Esophagus (tissue), 2 donors: Measurements from ENCODE around the gene GINS2. TPM values are rescaled to one million over a fixed set of nuclear protein-coding genes. Genes with fewer than 3 reads are reported as not detected.
A peak's percentile ranks its signal among the peaks of the same experiment; 100 is the strongest.

ENCODE experiments used
- H3K27ac ChIP-seq, 2 donors: one replicate each; pipeline ENCODE4 v1.5.1; 2013; ENCODE audit warnings: low read depth in 2 of 2, mild to moderate bottlenecking in 2 of 2, inconsistent platforms in 1 of 2, low read length in 1 of 2, moderate library complexity in 1 of 2
- H3K27me3 ChIP-seq, 2 donors: one replicate each; pipeline ENCODE4 v1.6.1; 2013; ENCODE audit warnings: low read length in 2 of 2, control low read depth in 1 of 2, mild to moderate bottlenecking in 1 of 2; ENCODE audit not compliant: insufficient read depth in 2 of 2, control insufficient read depth in 1 of 2
- H3K36me3 ChIP-seq, 2 donors: one replicate each; pipeline ENCODE4 v1.6.1; 2013; ENCODE audit warnings: low read length in 1 of 2; ENCODE audit not compliant: control insufficient read depth in 2 of 2, insufficient read depth in 2 of 2
- H3K4me1 ChIP-seq, 2 donors: one replicate each; pipeline ENCODE4 v1.6.1; 2013; ENCODE audit warnings: low read length in 1 of 2; ENCODE audit not compliant: control insufficient read depth in 2 of 2, insufficient read depth in 2 of 2
- H3K4me3 ChIP-seq, 2 donors: one replicate each; pipeline ENCODE4 v1.5.1; 2013; ENCODE audit warnings: low read length in 2 of 2, mild to moderate bottlenecking in 2 of 2, low read depth in 1 of 2, moderate library complexity in 1 of 2
- H3K9me3 ChIP-seq, 2 donors: one replicate each; pipeline ENCODE4 v1.6.1; 2013; ENCODE audit warnings: mild to moderate bottlenecking in 2 of 2, low read depth in 1 of 2, low read length in 1 of 2, moderate library complexity in 1 of 2; ENCODE audit not compliant: control insufficient read depth in 2 of 2, insufficient read depth in 1 of 2
- WGBS, 2 donors: extraction: QIAGEN DNeasy Blood & Tissue Kit; methylation state at CpG; one replicate each; pipeline ENCODE4 v1.1.7; 2013; 5-methylcytosine and 5-hydroxymethylcytosine counted together
- polyA plus RNA-seq, 2 donors: library from polyadenylated mRNA; stranded (reverse); fragments of 200-250 nt; gene quantifications; one replicate each; pipeline ENCODE4 v1.2.3, GENCODE V29; 2013
- donor health status: healthy with polysubstance abuse.
- donor health status: Bipolar disorder and iron deficiency.

Gene GINS2
- polyA plus RNA-seq: 1 to 10 TPM; 3.2 to 6.6 TPM

- H3K27ac ChIP-seq: no peak within 1 kb of the TSS
- 1% methylated on average over 68 to 86 of the region's 86 CpGs for whole genome bisulfite sequencing, 2 donors
- no peaks in the 10 kb centered on the region for H3K9me3 ChIP-seq
- peaks cover 0 to 3% of the 10 kb centered on the region in 2 donors for H3K4me1 ChIP-seq
- H3K36me3 ChIP-seq: no peaks in the 10 kb centered on the region
- peak within 1 kb of the TSS; percentile 63 to 65 for H3K4me3 ChIP-seq
- H3K27me3 ChIP-seq: no peaks in the 10 kb centered on the region
Observed at GRCh38 chr16:85688586-85689284, at the start of gene GINS2. Gene GINS2, minus strand, starts transcription at chr16:85688954. Its CDS starts 56 bp downstream, at chr16:85688898.

GRCh38 chr16:85736921-85737320 lies 48.2 kb upstream of the GINS2 start:
- Histone ChIP-seq H3K4me3 (no peak overlapping the region), H3K9me3 (no peaks in the 10 kb centered on the region), H3K27ac (no peak overlapping the region), H3K27me3 (no peaks in the 10 kb centered on the region), H3K4me1 (no peaks in the 10 kb centered on the region), H3K36me3 (peaks cover 0 to 5% of the 10 kb centered on the region in 2 donors)
- WGBS, 2 donors: 88 to 91% methylated on average over 9 of the region's 9 CpGs

DNA sequence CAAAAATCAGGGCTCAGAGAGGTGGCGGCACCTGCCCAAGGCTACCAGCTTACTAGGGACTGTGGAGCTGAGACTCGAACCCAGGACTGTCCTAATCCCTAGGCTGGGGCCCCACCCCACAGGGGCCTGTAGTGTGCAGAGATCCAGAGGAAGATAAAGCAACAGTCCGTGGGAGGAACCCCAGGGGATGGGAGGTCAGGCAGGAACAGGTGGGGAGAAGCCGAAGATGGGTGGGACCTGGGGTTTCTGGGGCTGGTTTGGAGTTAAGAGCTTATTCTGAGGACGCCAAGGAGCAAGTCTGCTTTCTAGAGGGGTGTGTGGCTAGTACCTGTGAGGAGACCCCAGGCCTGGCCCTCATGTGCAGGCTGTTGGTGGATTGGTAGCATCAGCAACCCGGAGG lies 47.2 kb upstream of the GINS2 start:
- Histone ChIP-seq H3K36me3 (peaks cover 0 to 5% of the 10 kb centered on the region in 2 donors), H3K4me1 (no peaks in the 10 kb centered on the region), H3K9me3 (no peaks in the 10 kb centered on the region), H3K27ac (no peak overlapping the region), H3K27me3 (no peaks in the 10 kb centered on the region), H3K4me3 (no peak overlapping the region)
- WGBS, 2 donors: 72 to 78% methylated on average over 6 of the region's 6 CpGs

GRCh38 chr16:85735225-85735635 lies 46.5 kb upstream of the GINS2 start:
- H3K4me3 ChIP-seq: no peak overlapping the region
- no peak overlapping the region for H3K27ac ChIP-seq
- no peaks in the 10 kb centered on the region for H3K27me3 ChIP-seq
- H3K36me3 ChIP-seq: peaks cover 0 to 5% of the 10 kb centered on the region in 2 donors
- H3K9me3 ChIP-seq: no peaks in the 10 kb centered on the region
- H3K4me1 ChIP-seq: no peaks in the 10 kb centered on the region
- 58 to 74% methylated on average over 14 of the region's 14 CpGs for WGBS, 2 donors

DNA sequence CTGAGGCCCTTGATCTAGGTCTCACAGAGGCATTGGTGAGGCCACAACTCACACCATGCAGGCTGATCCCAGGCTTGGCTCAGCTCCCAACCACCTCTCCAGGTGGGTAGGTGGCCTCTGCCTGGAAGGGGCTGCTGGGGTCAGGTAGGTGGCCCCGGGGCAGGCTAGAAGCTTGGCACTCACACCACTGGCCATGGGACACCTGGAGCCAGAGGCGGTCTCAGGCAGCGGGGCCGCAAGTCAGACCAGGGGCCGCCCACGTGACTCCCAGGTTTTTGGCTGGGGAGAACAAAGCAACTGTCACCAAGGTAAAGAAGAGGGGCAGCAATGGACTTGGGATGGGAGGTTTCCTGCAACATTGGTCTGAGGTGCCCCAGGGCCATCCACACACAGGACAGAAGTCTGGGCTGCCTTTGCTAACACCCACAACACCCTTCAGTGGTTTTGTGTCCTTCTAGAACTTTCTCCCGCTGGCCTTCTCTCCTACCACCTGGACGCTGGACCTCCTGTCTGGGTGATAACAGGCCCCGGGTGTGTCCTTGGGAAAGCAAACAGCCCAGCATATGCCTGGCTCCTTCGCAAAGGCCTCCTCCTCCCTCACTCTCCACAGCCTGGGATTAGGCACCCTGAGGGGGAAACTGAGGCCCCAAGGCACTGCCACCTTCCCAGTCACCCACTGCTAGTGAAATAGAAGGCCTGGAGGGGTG lies 45.7 kb upstream of the GINS2 start:
- no peaks in the 10 kb centered on the region for H3K4me1 ChIP-seq
- no peak overlapping the region for H3K4me3 ChIP-seq
- H3K27ac ChIP-seq: no peak overlapping the region
- peaks cover 0 to 5% of the 10 kb centered on the region in 2 donors for H3K36me3 ChIP-seq
- H3K27me3 ChIP-seq: no peaks in the 10 kb centered on the region
- no peaks in the 10 kb centered on the region for H3K9me3 ChIP-seq
- WGBS, 2 donors: 75 to 82% methylated on average over 10 of the region's 10 CpGs

- no peaks in the 10 kb centered on the region for H3K27me3 ChIP-seq
- H3K4me1 ChIP-seq: no peaks in the 10 kb centered on the region
- H3K4me3 ChIP-seq: no peak overlapping the region
- no peak overlapping the region for H3K27ac ChIP-seq
- H3K9me3 ChIP-seq: no peaks in the 10 kb centered on the region
- WGBS, 2 donors: 80 to 85% methylated on average over 11 of the region's 11 CpGs
- peaks cover 0 to 5% of the 10 kb centered on the region in 2 donors for H3K36me3 ChIP-seq
Observed at GRCh38 chr16:85733839-85734170, 45.1 kb upstream of the GINS2 start.

- peaks cover 0 to 5% of the 10 kb centered on the region in 2 donors for H3K36me3 ChIP-seq
- no peaks in the 10 kb centered on the region for H3K9me3 ChIP-seq
- H3K27me3 ChIP-seq: no peaks in the 10 kb centered on the region
- no peaks in the 10 kb centered on the region for H3K4me1 ChIP-seq
- WGBS, 2 donors: 70% methylated on average over 13 of the region's 13 CpGs
- H3K27ac ChIP-seq: no peak overlapping the region
- H3K4me3 ChIP-seq: no peak overlapping the region
Observed at GRCh38 chr16:85733155-85733838, 44.5 kb upstream of the GINS2 start.

GRCh38 chr16:85731179-85731578 lies 42.4 kb upstream of the GINS2 start:
- Histone ChIP-seq H3K4me3 (no peak overlapping the region), H3K36me3 (peaks cover 0 to 10% of the 10 kb centered on the region in 2 donors), H3K4me1 (no peaks in the 10 kb centered on the region), H3K27ac (no peak overlapping the region), H3K27me3 (no peaks in the 10 kb centered on the region), H3K9me3 (no peaks in the 10 kb centered on the region)
- 73 to 78% methylated on average over 5 of the region's 5 CpGs for WGBS, 2 donors

GRCh38 chr16:85730186-85730465 lies 41.4 kb upstream of the GINS2 start:
- H3K4me1 ChIP-seq: no peaks in the 10 kb centered on the region
- no peaks in the 10 kb centered on the region for H3K9me3 ChIP-seq
- no peak overlapping the region for H3K4me3 ChIP-seq
- H3K27ac ChIP-seq: no peak overlapping the region
- H3K36me3 ChIP-seq: peaks cover 0 to 14% of the 10 kb centered on the region in 2 donors
- no peaks in the 10 kb centered on the region for H3K27me3 ChIP-seq
- WGBS, 2 donors: 88 to 90% methylated on average over 5 of the region's 5 CpGs
